ENCODE measurements around the gene PFKL. TPM values are rescaled to one million over a fixed set of nuclear protein-coding genes. Genes with fewer than 3 reads are reported as not detected.

Gene PFKL
- total RNA-seq (100 to 1,000 TPM; 125 to 200 (median 162) TPM), total RNA-seq (49.6 to 300 (median 212) reads per million in 29 experiments)
- 78.8 TPM for total RNA-seq (2013)

GRCh38 chr21:44299458-44300261 lies at the start of gene PFKL:
TSS of gene PFKL (plus strand) at chr21:44300053. CDS start at chr21:44300106, 53 bp downstream.
- DNase-seq (peak in 30 of 35 experiments; percentile 10 to 64 (median 36)), ATAC-seq (replicated peaks in 1 of 4) (peak; percentile 68 to 80 (median 76))
- no peaks in the 10 kb centered on the region for H3K9me3 ChIP-seq
- peak within 1 kb of the TSS; percentile 92 to 94 for H3K27ac Mint-ChIP-seq
- H3K27me3 Mint-ChIP-seq: no peaks in the 10 kb centered on the region
- H3K36me3 Mint-ChIP-seq: no peaks in the 10 kb centered on the region
- H3K27ac ChIP-seq (ENCODE audit: low read length): peak within 1 kb of the TSS; percentile 55
- no peaks in the 10 kb centered on the region for H3K9me3 Mint-ChIP-seq
- H3K4me3 ChIP-seq (ENCODE audit: control insufficient read depth in 1 of 2, extremely low read depth in 1 of 2, low read length in 1 of 2): peak within 1 kb of the TSS; percentile 55 to 74
- H3K4me1 ChIP-seq (ENCODE audit: control insufficient read depth in 1 of 2, extremely low read depth in 1 of 2, insufficient read depth in 2 of 2, low read length in 2 of 2): peaks cover 15 to 84% of the 10 kb centered on the region in 2 experiments
- H3K4me1 Mint-ChIP-seq: peaks cover 57 to 66% (median 58%) of the 10 kb centered on the region in 3 donors
- WGBS (ENCODE audit: insufficient coverage): under 1% methylated on average over 78 of the region's 94 CpGs
- POLR2A ChIA-PET: no interaction called here
- peak within 1 kb of the TSS; percentile 83 to 90 (median 85) for H3K4me3 Mint-ChIP-seq
- H3K36me3 ChIP-seq (ENCODE audit: control insufficient read depth in 2 of 2, extremely low read depth in 1 of 2, insufficient read depth in 1 of 2, low read length in 1 of 2): no peaks in the 10 kb centered on the region
- CTCF ChIA-PET: no interaction called here
- no peaks in the 10 kb centered on the region for H3K27me3 ChIP-seq (replicated peaks in 1 of 2; ENCODE audit: control insufficient read depth in 2 of 2, extremely low read depth in 1 of 2, insufficient read depth in 2 of 2, low read length in 1 of 2)

- peaks cover 0 to 26% of the 10 kb centered on the region in 2 experiments for H3K27me3 ChIP-seq (replicated peaks in 1 of 2; ENCODE audit: control insufficient read depth in 2 of 2, extremely low read depth in 1 of 2, insufficient read depth in 2 of 2, low read length in 1 of 2)
- no peak overlapping the region for H3K4me3 Mint-ChIP-seq
- no peaks in the 10 kb centered on the region for H3K36me3 Mint-ChIP-seq
- peaks cover 0 to 3% of the 10 kb centered on the region in 2 donors for H3K27me3 Mint-ChIP-seq
- no peak overlapping the region for H3K27ac ChIP-seq (ENCODE audit: low read length)
- ATAC-seq (replicated peaks in 1 of 4) (no peak), DNase-seq (peak in 1 of 35 experiments; percentile 11)
- CTCF ChIA-PET: no interaction called here
- no peak overlapping the region for H3K4me3 ChIP-seq (ENCODE audit: control insufficient read depth in 1 of 2, extremely low read depth in 1 of 2, low read length in 1 of 2)
- no peak overlapping the region for H3K27ac Mint-ChIP-seq
- WGBS (ENCODE audit: insufficient coverage): 60% methylated on average over 26 of the region's 29 CpGs
- POLR2A ChIA-PET: no interaction called here
- H3K36me3 ChIP-seq (ENCODE audit: control insufficient read depth in 2 of 2, extremely low read depth in 1 of 2, insufficient read depth in 1 of 2, low read length in 1 of 2): no peaks in the 10 kb centered on the region
- H3K4me1 ChIP-seq (ENCODE audit: control insufficient read depth in 1 of 2, extremely low read depth in 1 of 2, insufficient read depth in 2 of 2, low read length in 2 of 2): no peaks in the 10 kb centered on the region
- no peaks in the 10 kb centered on the region for H3K9me3 Mint-ChIP-seq
- H3K9me3 ChIP-seq: no peaks in the 10 kb centered on the region
- H3K4me1 Mint-ChIP-seq: peaks cover 0 to 1% (median 0%) of the 10 kb centered on the region in 3 donors
These were observed 45.8 kb upstream of the PFKL start for GRCh38 chr21:44253832-44254710.

DNA sequence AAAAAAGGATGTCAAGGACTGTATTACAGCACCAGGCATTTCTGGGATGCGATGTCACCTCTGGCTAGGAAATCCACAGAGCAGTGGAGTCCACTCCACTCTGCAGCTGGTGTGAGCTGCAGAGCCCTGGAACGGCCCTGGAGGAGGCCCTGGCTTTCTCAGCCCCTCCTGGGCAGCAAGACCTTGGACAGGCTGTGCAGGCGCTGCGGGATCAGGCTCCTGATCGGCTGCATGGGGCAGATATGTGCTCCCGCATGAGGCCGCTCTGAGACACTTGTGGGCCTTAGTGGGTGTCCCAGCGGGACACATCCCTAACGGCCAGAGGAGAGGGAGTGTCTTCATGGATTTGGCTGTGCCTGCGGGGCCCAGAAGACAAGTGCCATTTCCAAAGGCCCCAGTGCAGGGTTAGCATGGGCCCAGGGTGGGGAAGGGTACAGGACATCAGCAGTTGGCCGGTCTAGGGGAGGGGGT lies 44.3 kb upstream of the PFKL start:
- Mint-ChIP-seq H3K27ac (no peak overlapping the region), H3K4me3 (no peak overlapping the region), H3K9me3 (no peaks in the 10 kb centered on the region), H3K4me1 (peaks cover 0 to 1% (median 0%) of the 10 kb centered on the region in 3 donors), H3K36me3 (no peaks in the 10 kb centered on the region), H3K27me3 (peaks cover 0 to 3% of the 10 kb centered on the region in 2 donors)
- WGBS (ENCODE audit: insufficient coverage): 92% methylated on average over 11 of the region's 11 CpGs
- CTCF ChIA-PET: no interaction called here
- POLR2A ChIA-PET: no interaction called here
- Histone ChIP-seq H3K27me3 (replicated peaks in 1 of 2; ENCODE audit: control insufficient read depth in 2 of 2, extremely low read depth in 1 of 2, insufficient read depth in 2 of 2, low read length in 1 of 2) (peaks cover 0 to 26% of the 10 kb centered on the region in 2 experiments), H3K4me3 (ENCODE audit: control insufficient read depth in 1 of 2, extremely low read depth in 1 of 2, low read length in 1 of 2) (no peak overlapping the region), H3K4me1 (ENCODE audit: control insufficient read depth in 1 of 2, extremely low read depth in 1 of 2, insufficient read depth in 2 of 2, low read length in 2 of 2) (no peaks in the 10 kb centered on the region), H3K9me3 (no peaks in the 10 kb centered on the region), H3K27ac (ENCODE audit: low read length) (no peak overlapping the region), H3K36me3 (ENCODE audit: control insufficient read depth in 2 of 2, extremely low read depth in 1 of 2, insufficient read depth in 1 of 2, low read length in 1 of 2) (no peaks in the 10 kb centered on the region)
- peak in 1 of 35 experiments; percentile 9 for DNase-seq
- ATAC-seq (replicated peaks in 1 of 4): no peak

DNA sequence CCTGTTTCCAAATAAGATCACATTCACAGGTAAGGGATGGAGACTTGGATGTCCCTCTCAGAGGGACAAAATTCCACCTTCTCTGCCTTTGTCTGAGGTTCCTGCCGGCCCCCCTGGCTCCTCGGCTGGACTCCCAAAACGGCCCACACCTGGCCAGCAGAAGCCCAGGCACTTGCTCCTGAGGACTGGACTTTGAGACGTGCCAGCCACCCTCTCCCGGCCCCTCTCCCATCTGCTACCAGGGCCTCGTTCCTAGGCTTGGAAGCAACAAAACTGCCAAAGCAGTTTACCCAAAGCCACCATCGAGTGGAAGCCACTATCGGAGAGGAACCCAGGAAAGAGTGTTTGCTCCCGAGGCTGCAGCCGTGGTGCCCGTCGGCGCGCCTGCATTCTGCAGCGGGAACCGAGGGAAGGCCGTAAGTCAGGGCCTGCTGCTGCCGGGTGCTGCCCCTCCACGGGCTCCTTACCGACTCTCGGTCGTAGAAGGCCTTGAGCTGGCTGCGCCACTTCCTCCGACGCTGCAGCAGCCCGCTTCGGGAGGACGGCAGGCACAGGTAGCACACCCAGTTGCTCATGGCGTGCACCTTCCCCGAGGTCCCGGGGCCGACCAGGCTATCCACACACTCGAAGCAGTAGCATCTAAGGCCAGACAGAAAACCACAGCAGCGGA lies 41.7 kb upstream of the PFKL start:
- Mint-ChIP-seq H3K4me1 (peaks cover 0 to 1% (median 0%) of the 10 kb centered on the region in 3 donors), H3K27me3 (peaks cover 0 to 3% of the 10 kb centered on the region in 2 donors), H3K36me3 (no peaks in the 10 kb centered on the region), H3K27ac (no peak overlapping the region), H3K4me3 (no peak overlapping the region), H3K9me3 (no peaks in the 10 kb centered on the region)
- no peak for ATAC-seq (replicated peaks in 1 of 4)
- CTCF ChIA-PET: interaction anchor here in 1 of 2 donors (0.6 kb wide), 1 partner anchor 309 kb away, joined by 4 read pairs; no protein-coding TSS in a partner anchor
- POLR2A ChIA-PET: no interaction called here
- Histone ChIP-seq H3K4me1 (ENCODE audit: control insufficient read depth in 1 of 2, extremely low read depth in 1 of 2, insufficient read depth in 2 of 2, low read length in 2 of 2) (no peaks in the 10 kb centered on the region), H3K27me3 (replicated peaks in 1 of 2; ENCODE audit: control insufficient read depth in 2 of 2, extremely low read depth in 1 of 2, insufficient read depth in 2 of 2, low read length in 1 of 2) (peaks cover 0 to 31% of the 10 kb centered on the region in 2 experiments), H3K9me3 (no peaks in the 10 kb centered on the region), H3K4me3 (ENCODE audit: control insufficient read depth in 1 of 2, extremely low read depth in 1 of 2, low read length in 1 of 2) (no peak overlapping the region), H3K27ac (ENCODE audit: low read length) (no peak overlapping the region), H3K36me3 (ENCODE audit: control insufficient read depth in 2 of 2, extremely low read depth in 1 of 2, insufficient read depth in 1 of 2, low read length in 1 of 2) (no peaks in the 10 kb centered on the region)
- WGBS (ENCODE audit: insufficient coverage): 91% methylated on average over 33 of the region's 34 CpGs
- no peak for DNase-seq

DNA sequence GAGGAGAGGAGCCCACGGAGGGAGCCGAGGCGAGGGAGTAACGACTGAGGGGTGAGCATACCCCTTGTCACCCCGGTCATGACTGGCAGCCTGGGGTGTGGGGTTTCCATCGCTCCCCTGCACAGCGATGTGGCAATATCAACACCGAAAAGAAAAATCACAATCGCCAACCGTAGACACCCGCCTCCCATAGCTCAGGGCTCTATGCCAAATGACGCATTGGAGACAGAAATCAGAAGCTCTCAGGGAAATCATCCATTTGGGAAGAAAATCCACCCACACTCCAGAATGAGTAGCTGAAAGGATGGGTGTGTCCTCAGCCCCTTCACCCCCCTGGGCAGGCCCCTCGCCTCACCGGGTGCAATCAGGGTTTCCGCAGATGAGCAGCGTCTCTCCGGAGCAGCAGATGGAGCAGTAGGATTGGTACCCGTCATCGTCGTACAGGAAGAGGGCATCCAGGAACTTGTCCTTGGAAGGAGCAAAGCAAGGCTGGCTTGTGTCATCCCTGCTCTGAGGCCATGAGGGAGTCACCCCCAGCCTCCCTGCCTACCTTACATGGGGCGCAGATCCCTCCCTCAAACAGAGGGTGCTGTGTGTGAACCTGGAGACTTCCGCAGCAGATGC lies 40.7 kb upstream of the PFKL start:
- H3K9me3 ChIP-seq: no peaks in the 10 kb centered on the region
- DNase-seq (no peak), ATAC-seq (replicated peaks in 1 of 4) (no peak)
- peaks cover 0 to 1% (median 0%) of the 10 kb centered on the region in 3 donors for H3K4me1 Mint-ChIP-seq
- H3K9me3 Mint-ChIP-seq: no peaks in the 10 kb centered on the region
- WGBS (ENCODE audit: insufficient coverage): 93% methylated on average over 18 of the region's 22 CpGs
- H3K27me3 ChIP-seq (replicated peaks in 1 of 2; ENCODE audit: control insufficient read depth in 2 of 2, extremely low read depth in 1 of 2, insufficient read depth in 2 of 2, low read length in 1 of 2): peaks cover 0 to 27% of the 10 kb centered on the region in 2 experiments
- ChIA-PET POLR2A (no interaction called here), CTCF (no interaction called here)
- H3K36me3 Mint-ChIP-seq: no peaks in the 10 kb centered on the region
- no peaks in the 10 kb centered on the region for H3K4me1 ChIP-seq (ENCODE audit: control insufficient read depth in 1 of 2, extremely low read depth in 1 of 2, insufficient read depth in 2 of 2, low read length in 2 of 2)
- peaks cover 0 to 3% of the 10 kb centered on the region in 2 donors for H3K27me3 Mint-ChIP-seq
- H3K4me3 Mint-ChIP-seq: no peak overlapping the region
- no peaks in the 10 kb centered on the region for H3K36me3 ChIP-seq (ENCODE audit: control insufficient read depth in 2 of 2, extremely low read depth in 1 of 2, insufficient read depth in 1 of 2, low read length in 1 of 2)
- H3K27ac Mint-ChIP-seq: no peak overlapping the region
- no peak overlapping the region for H3K4me3 ChIP-seq (ENCODE audit: control insufficient read depth in 1 of 2, extremely low read depth in 1 of 2, low read length in 1 of 2)
- H3K27ac ChIP-seq (ENCODE audit: low read length): no peak overlapping the region
